Measurements from ENCODE around the gene ARHGAP33. TPM values are rescaled to one million over a fixed set of nuclear protein-coding genes. Genes with fewer than 3 reads are reported as not detected.

ARHGAP33 gene
- total RNA-seq, 1 donor from 2014 or later = 29.1 TPM

- DNase-seq (ENCODE audit: low spot score) = no peak
- H3K36me3 Mint-ChIP-seq (ENCODE audit: low read depth) = peaks cover 24% of the 10 kb centered on the region
- no peaks in the 10 kb centered on the region for H3K27me3 Mint-ChIP-seq (ENCODE audit: low read depth)
- intact Hi-C loops (cut with micrococcal nuclease) = no loop called here
- no peak overlapping the region for H3K4me3 Mint-ChIP-seq (ENCODE audit: low read depth)
- no peak overlapping the region for H3K27ac Mint-ChIP-seq
- no peaks in the 10 kb centered on the region for H3K9me3 Mint-ChIP-seq
- H3K4me1 Mint-ChIP-seq (ENCODE audit: low read depth) = peaks cover 3% of the 10 kb centered on the region
Measured at GRCh38 chr19:35782589-35782988, 7.2 kb downstream of the ARHGAP33 start.

- Mint-ChIP-seq H3K9me3 (no peaks in the 10 kb centered on the region), H3K36me3 (ENCODE audit: low read depth) (peaks cover 24% of the 10 kb centered on the region), H3K4me1 (ENCODE audit: low read depth) (peaks cover 3% of the 10 kb centered on the region), H3K27me3 (ENCODE audit: low read depth) (no peaks in the 10 kb centered on the region), H3K27ac (no peak overlapping the region), H3K4me3 (ENCODE audit: low read depth) (no peak overlapping the region)
- DNase-seq (ENCODE audit: low spot score) = no peak
- intact Hi-C loops (cut with micrococcal nuclease) = no loop called here
Measured at GRCh38 chr19:35783469-35784434, 8.4 kb downstream of the ARHGAP33 start.

- Mint-ChIP-seq H3K27me3 (ENCODE audit: low read depth) (no peaks in the 10 kb centered on the region), H3K4me1 (ENCODE audit: low read depth) (no peaks in the 10 kb centered on the region), H3K4me3 (ENCODE audit: low read depth) (no peak overlapping the region), H3K36me3 (ENCODE audit: low read depth) (peaks cover 19% of the 10 kb centered on the region), H3K9me3 (no peaks in the 10 kb centered on the region), H3K27ac (no peak overlapping the region)
- DNase-seq (ENCODE audit: low spot score) = no peak
- intact Hi-C loops (cut with micrococcal nuclease) = no loop called here
Measured at GRCh38 chr19:35784503-35785338, 9.4 kb downstream of the ARHGAP33 start.

DNA sequence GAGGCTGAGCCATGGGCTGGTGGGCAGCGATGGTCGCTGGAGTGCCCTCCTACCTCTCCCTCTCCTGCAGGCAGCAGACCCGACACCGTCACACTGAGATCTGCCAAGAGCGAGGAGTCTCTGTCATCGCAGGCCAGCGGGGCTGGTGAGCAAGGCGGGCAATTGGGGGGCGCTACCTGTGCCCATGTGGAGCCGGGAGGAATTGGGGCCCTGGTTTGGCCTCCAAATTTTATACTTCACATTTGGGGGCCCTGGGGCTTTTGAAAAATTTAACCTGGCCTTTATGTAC is 9.9 kb downstream of the ARHGAP33 start:
- H3K4me1 Mint-ChIP-seq (ENCODE audit: low read depth) = no peaks in the 10 kb centered on the region
- DNase-seq (ENCODE audit: low spot score) = no peak
- intact Hi-C loops (cut with micrococcal nuclease) = no loop called here
- H3K27me3 Mint-ChIP-seq (ENCODE audit: low read depth) = no peaks in the 10 kb centered on the region
- H3K4me3 Mint-ChIP-seq (ENCODE audit: low read depth) = no peak overlapping the region
- H3K9me3 Mint-ChIP-seq = no peaks in the 10 kb centered on the region
- H3K27ac Mint-ChIP-seq = no peak overlapping the region
- H3K36me3 Mint-ChIP-seq (ENCODE audit: low read depth) = peaks cover 19% of the 10 kb centered on the region

DNA sequence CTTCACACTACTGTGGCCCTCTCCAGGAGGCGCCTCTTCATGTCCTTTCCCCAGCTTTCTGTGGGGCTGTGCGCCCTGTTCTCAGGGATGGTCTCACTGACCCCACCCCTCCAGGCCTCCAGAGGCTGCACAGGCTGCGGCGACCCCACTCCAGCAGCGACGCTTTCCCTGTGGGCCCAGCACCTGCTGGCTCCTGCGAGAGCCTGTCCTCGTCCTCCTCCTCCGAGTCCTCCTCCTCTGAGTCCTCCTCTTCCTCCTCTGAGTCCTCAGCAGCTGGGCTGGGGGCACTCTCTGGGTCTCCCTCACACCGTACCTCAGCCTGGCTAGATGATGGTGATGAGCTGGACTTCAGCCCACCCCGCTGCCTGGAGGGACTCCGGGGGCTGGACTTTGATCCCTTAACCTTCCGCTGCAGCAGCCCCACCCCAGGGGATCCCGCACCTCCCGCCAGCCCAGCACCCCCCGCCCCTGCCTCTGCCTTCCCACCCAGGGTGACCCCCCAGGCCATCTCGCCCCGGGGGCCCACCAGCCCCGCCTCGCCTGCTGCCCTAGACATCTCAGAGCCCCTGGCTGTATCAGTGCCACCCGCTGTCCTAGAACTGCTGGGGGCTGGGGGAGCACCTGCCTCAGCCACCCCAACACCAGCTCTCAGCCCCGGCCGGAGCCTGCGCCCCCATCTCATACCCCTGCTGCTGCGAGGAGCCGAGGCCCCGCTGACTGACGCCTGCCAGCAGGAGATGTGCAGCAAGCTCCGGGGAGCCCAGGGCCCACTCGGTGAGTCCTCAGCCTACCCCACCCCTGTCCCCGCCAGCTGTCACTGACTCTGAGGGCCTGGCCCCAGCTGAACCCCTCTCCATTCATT is 11.2 kb downstream of the ARHGAP33 start:
- intact Hi-C loops (cut with micrococcal nuclease) = no loop called here
- no peak for DNase-seq (ENCODE audit: low spot score)
- peaks cover 14% of the 10 kb centered on the region for H3K36me3 Mint-ChIP-seq (ENCODE audit: low read depth)
- H3K4me1 Mint-ChIP-seq (ENCODE audit: low read depth) = no peaks in the 10 kb centered on the region
- no peaks in the 10 kb centered on the region for H3K9me3 Mint-ChIP-seq
- H3K4me3 Mint-ChIP-seq (ENCODE audit: low read depth) = no peak overlapping the region
- H3K27ac Mint-ChIP-seq = no peak overlapping the region
- no peaks in the 10 kb centered on the region for H3K27me3 Mint-ChIP-seq (ENCODE audit: low read depth)

DNA sequence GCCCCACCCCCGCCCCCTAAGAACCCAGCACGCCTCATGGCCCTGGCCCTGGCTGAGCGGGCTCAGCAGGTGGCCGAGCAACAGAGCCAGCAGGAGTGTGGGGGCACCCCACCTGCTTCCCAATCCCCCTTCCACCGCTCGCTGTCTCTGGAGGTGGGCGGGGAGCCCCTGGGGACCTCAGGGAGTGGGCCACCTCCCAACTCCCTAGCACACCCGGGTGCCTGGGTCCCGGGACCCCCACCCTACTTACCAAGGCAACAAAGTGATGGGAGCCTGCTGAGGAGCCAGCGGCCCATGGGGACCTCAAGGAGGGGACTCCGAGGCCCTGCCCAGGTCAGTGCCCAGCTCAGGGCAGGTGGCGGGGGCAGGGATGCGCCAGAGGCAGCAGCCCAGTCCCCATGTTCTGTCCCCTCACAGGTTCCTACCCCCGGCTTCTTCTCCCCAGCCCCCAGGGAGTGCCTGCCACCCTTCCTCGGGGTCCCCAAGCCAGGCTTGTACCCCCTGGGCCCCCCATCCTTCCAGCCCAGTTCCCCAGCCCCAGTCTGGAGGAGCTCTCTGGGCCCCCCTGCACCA is 11.9 kb downstream of the ARHGAP33 start:
- peaks cover 11% of the 10 kb centered on the region for H3K36me3 Mint-ChIP-seq (ENCODE audit: low read depth)

GRCh38 chr19:35788205-35788960 is 13.0 kb downstream of the ARHGAP33 start:
- H3K27ac Mint-ChIP-seq = no peak overlapping the region
- intact Hi-C loops (cut with micrococcal nuclease) = no loop called here

More for the DNA sequence above, 11.9 kb downstream of the ARHGAP33 start:
- no peak for DNase-seq (ENCODE audit: low spot score)
- no peak overlapping the region for H3K27ac Mint-ChIP-seq
- no peaks in the 10 kb centered on the region for H3K4me1 Mint-ChIP-seq (ENCODE audit: low read depth)
- no peaks in the 10 kb centered on the region for H3K9me3 Mint-ChIP-seq
- intact Hi-C loops (cut with micrococcal nuclease) = no loop called here
- no peak overlapping the region for H3K4me3 Mint-ChIP-seq (ENCODE audit: low read depth)
- H3K27me3 Mint-ChIP-seq (ENCODE audit: low read depth) = no peaks in the 10 kb centered on the region

GRCh38 chr19:35789195-35789977 is 14.0 kb downstream of the ARHGAP33 start:
- Mint-ChIP-seq H3K27me3 (ENCODE audit: low read depth) (no peaks in the 10 kb centered on the region), H3K4me1 (ENCODE audit: low read depth) (no peaks in the 10 kb centered on the region), H3K9me3 (no peaks in the 10 kb centered on the region), H3K27ac (no peak overlapping the region), H3K36me3 (ENCODE audit: low read depth) (no peaks in the 10 kb centered on the region), H3K4me3 (ENCODE audit: low read depth) (no peak overlapping the region)
- intact Hi-C loops (cut with micrococcal nuclease) = no loop called here
- no peak for DNase-seq (ENCODE audit: low spot score)

More at GRCh38 chr19:35788205-35788960, 13.0 kb downstream of the ARHGAP33 start:
- no peak for DNase-seq (ENCODE audit: low spot score)
- H3K27me3 Mint-ChIP-seq (ENCODE audit: low read depth) = no peaks in the 10 kb centered on the region
- peaks cover 3% of the 10 kb centered on the region for H3K36me3 Mint-ChIP-seq (ENCODE audit: low read depth)
- no peaks in the 10 kb centered on the region for H3K9me3 Mint-ChIP-seq
- H3K4me1 Mint-ChIP-seq (ENCODE audit: low read depth) = no peaks in the 10 kb centered on the region
- no peak overlapping the region for H3K4me3 Mint-ChIP-seq (ENCODE audit: low read depth)

GRCh38 chr19:35789978-35790944 is 14.9 kb downstream of the ARHGAP33 start:
- H3K4me1 Mint-ChIP-seq (ENCODE audit: low read depth) = no peaks in the 10 kb centered on the region

DNA sequence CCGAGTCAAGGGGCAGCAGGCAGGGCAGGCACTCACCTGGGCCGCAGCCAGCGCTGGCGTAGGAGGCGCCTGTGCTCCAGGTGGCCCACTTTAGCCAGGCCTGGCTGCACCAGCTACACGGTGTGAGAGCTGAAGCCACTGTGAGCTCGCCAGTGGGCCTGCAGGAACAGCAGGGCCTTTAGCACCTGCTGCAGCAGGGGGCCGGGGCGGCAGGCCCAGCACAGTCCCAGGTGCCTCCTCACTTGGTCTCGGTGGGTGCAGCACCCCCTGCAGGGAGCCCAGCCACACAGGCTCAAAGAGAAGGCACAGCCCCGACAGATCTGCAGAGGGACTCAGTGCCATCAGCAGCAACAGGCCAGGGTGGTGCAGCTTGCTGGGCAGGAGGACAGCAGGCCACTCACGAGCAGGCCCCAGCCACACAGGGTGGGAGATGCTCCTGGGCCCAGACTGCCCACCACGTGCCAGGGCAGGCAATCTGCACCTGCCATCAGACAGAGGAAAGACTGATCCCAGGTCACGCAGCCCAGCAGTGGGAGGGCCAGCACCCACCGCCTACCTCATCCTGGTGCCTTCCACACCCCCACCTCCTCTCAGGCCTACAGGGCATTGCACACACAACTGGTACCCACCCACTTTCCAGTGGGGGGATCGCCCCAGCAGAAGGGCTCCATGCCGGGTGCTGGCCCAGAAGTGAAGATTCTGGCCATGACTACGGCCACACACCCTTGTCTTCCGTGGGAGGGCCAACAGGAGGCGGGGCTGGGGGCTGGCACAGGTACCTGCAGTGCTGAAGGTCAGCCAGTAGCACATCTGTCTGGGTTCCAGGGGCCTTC is 15.8 kb downstream of the ARHGAP33 start:
- DNase-seq (ENCODE audit: low spot score) = no peak
- Mint-ChIP-seq H3K4me1 (ENCODE audit: low read depth) (no peaks in the 10 kb centered on the region), H3K4me3 (ENCODE audit: low read depth) (no peak overlapping the region), H3K27ac (no peak overlapping the region), H3K36me3 (ENCODE audit: low read depth) (no peaks in the 10 kb centered on the region), H3K9me3 (no peaks in the 10 kb centered on the region), H3K27me3 (ENCODE audit: low read depth) (peaks cover 4% of the 10 kb centered on the region)
- intact Hi-C loops (cut with micrococcal nuclease) = no loop called here

More at GRCh38 chr19:35789978-35790944, 14.9 kb downstream of the ARHGAP33 start:
- no peaks in the 10 kb centered on the region for H3K36me3 Mint-ChIP-seq (ENCODE audit: low read depth)
- intact Hi-C loops (cut with micrococcal nuclease) = no loop called here
- H3K9me3 Mint-ChIP-seq = no peaks in the 10 kb centered on the region
- no peaks in the 10 kb centered on the region for H3K27me3 Mint-ChIP-seq (ENCODE audit: low read depth)
- DNase-seq (ENCODE audit: low spot score) = no peak
- H3K27ac Mint-ChIP-seq = no peak overlapping the region
- no peak overlapping the region for H3K4me3 Mint-ChIP-seq (ENCODE audit: low read depth)

Data from activated T-helper 2 cell treated with anti-CD3 and anti-CD28 coated beads, Interferon-gamma antibody, Interleukin-2, Interleukin-4, amounts not matched to agents 10 μg/mL and 5 μg/mL and 100 μg/mL, durations not matched to agents 14 hours and 24 hours and 36 hours (primary cell).